CD4-positive, alpha-beta T cell treated with Interleukin-21 for 1 hour (primary cell): ENCODE data around the gene CD248.
"Not testable (repeated sequence)": the region's sequence is repeated elsewhere in the genome, so short reads cannot be mapped to it uniquely, and the experiment has no call there.

Source experiments
- DNase-seq: peaks from one replicate; pipeline ENCODE4 v3.0.0-alpha.2; 2020

The CD248 gene

GRCh38 chr11:66287211-66287888 is 29.5 kb downstream of the CD248 start:
- no peak for DNase-seq

DNA sequence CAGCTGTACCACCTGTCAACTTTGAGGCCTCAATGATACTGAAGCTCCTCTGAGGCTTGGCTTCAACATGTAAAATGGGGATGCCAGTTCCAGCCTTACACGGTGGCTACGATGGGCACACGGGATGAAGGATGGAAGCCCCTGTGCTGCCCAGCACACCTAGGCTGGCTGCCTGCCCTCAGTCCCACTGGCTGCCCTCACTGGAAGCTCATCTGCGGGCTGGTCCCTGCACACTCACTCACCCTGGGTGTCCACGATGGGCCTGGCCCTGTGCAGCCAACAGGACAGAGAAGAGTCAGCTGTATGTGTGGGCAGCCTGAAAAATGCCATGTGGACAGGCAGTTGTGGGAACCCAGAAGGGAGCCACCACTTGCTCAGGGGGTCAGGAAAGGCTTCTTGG is 30.1 kb downstream of the CD248 start:
- no peak for DNase-seq

DNA sequence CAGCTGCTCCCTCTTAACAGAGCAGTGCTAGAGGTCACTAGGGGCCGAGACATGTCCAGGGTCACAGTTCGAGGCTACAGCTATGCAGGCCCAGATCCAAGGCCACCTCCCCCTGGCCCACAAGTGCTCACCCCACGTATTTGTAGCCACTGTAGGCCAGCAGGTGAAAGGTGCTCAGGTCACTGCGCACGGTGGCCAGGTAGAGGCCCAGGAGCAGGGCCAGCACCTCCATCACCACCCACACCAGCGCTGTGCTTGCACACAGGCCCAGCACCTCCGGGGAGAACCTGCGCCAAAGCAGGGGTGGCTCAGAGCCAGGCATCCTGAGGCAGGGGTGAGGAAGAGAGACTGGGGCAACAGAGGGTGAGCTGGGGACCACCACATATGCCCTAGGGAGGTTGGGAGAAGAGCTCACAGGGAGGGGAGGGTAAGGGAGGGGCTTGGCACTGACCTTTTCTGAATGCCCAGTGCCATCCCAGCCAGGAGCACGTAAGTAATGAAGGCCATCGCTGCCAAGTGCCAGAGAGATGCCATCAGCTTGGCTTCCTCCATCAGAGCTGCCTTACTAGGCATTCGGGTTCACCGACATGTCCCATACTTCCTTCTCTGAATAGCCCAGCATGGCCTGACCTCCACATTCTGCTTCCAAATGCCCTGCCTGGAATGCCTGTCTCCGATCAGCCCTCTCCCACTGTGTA is 31.4 kb downstream of the CD248 start:
- no peak for DNase-seq

- DNase-seq: no peak
These were observed 32.2 kb downstream of the CD248 start for GRCh38 chr11:66284526-66285078.

DNA sequence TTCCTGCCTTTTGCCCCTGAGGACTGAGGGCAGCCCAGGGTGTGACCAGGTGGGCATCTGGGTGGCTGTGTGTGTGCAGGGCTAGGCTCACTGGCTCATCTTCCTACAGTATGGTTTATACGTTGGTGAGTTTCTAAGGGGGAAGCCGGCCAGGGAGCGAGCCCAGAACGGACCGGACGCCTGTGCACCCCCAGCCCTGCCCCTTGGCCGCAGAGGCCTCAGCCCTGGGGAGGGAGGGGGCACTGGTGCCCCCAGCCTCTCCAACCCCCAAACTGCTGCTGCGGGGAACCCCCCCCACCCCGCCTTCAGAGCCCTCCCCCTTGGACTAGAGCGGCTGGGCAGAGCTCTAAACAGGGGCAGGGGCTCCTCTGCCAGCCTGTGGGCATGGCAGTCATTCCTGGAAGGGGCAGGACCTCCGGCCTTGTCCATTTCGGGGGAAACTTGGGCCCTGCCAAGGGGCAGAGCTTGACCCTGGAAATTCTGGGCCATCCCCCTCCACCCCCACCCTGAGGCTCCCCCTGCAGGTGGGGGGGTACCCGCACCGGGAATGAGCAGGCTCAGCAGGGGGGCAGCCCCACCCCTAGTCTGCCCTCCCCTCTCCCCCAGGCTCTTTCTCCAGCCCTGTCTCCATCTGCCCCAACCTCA is 33.3 kb downstream of the CD248 start:
- DNase-seq: no peak

GRCh38 chr11:66282468-66283455 is 34.1 kb downstream of the CD248 start:
- DNase-seq: peak; percentile 99

GRCh38 chr11:66281776-66282467 is 34.9 kb downstream of the CD248 start:
- no peak for DNase-seq

- no peak for DNase-seq
These were observed 35.8 kb downstream of the CD248 start for GRCh38 chr11:66281001-66281400.

DNA sequence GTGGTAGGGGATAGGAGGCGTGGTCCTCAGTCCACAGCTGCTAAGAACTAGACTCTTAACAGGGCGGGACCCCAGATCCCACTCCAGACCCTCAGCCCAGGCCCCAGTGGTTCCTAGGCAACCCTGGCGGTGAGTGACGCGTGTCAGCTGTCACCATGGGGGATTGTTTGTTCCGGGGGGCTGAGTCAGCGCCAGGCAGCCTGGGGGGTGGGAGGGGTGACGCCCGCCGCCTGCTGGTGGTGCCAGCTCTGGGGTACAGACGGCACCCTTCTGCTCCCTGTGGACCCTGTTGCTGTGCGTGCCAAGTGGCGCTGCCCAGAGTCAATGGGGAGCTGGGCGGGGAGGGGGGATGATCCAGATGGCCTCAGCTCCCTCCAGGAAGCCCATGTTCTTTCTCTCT is 36.4 kb downstream of the CD248 start:
- DNase-seq: no peak

- no peak for DNase-seq
These were observed 37.6 kb downstream of the CD248 start for GRCh38 chr11:66279092-66279734.

DNA sequence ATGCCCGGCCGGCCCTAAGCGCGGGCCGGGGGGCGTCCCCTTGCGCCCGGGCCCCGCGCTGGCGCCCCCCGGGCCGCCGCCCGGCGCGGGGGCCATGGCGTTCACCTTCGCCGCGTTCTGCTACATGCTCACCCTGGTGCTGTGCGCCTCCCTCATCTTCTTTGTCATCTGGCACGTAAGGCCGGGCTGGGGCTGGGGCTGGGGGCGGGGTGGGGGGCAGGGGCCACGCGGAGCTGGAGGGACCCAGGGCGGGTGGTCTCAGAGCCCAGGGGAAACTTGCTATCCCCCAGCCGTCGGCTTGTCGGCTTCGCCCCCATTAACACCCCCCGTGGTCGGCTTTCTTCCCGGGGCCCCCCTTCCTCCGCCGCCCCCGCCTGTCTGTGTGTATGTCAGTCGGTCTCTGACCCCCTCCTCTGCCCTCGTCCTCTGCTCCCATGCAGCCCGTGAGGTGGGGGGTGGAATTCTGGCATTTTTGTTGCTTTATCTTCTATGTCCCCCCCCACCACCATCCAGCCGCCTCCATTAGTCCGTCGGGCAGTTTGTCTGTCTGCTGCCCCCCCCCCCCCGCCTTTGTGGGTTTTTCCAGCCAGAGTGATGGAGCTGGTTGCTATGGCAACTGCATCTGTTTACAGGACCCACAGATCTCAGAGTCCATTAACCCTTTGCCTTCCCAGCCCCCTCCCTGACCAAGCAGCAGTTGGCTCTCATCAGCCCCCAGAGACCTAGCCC is 38.3 kb downstream of the CD248 start:
- peak; percentile 65 for DNase-seq

DNA sequence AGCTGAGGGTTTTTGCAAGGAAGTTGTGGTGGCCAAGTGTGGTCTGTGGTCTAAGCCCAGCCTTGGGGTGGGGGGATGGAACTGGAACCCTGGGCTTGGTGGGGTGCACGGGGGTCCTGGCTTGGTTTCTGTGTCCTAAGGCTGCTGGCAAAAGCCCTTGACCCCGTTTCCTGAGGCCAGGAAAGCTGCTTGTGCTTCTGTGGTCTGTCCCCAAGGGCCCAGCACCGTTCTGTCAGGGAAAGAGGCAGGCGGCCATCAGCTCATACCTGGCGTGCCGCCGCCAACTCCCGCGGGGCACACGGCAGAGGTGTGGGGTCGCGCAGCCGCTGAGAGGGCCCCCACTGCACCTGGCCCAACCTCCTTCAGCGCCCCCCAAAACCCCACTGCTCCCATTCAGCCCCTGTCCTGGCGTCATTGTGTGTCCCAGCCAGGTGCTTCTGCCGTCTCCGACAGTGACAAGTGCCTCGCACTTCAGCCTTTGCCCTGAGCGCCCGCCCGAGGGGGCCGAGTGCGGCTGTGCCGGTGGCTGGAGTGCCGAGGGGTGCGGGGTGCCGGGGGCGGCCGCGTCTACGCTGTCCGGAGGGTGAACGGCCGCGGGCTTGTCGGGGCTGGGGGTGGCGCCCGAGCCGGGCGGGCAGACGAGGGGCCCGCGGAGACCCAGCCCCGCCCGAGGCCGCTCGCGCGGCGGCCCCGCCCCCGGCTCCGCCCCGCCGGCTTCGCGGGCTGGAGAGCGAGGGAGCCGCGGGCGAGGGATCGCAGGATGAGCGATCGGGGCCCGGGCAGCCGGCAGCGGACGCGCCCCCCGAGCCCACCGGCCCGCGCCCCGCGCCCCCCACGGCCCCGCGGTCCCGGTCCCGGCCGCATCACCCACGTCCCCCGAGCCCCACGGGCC is 39.1 kb downstream of the CD248 start, which contains the start of gene CNIH2:
Gene CNIH2, plus strand, starts transcription at position 705 of the 892 bp plus-strand sequence. CDS start 282 bp downstream, outside the sequence.
- peak; percentile 56 for DNase-seq

DNA sequence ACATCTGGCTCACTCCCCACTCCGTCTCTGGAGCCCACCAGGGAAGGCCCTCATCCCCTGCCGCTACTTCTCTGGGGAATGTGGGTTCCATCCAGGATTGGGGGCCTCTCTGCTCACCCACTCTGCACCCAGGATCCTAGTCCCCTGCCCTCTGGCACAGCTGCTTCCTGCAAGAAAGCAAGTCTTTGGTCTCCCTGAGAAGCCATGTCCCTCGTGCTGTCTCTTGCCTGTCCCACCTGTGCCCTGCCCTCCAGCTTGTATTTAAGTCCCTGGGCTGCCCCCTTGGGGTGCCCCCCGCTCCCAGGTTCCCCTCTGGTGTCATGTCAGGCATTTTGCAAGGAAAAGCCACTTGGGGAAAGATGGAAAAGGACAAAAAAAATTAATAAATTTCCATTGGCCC is 39.8 kb downstream of the CD248 start:
- DNase-seq: not testable (repeated sequence)

DNA sequence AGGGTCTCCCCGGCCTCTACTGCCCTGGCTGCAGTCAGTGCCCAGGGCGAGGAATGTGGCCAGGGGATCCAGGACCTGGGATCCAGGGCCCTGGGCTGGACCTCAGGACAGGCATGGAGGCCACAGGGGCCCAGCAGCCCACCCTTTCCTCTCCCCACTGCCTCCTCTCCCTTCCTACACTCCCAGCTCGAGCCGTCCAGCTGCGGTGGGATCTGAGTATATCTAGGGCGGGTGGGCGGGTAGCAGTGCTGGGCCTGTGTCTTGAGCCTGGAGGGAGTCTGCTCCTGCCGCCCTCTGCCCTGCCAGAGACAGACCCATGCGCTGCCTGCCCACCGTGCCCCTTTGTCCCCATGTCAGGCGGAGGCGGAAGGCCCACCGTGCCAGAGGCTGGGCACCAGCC is 40.2 kb downstream of the CD248 start:
- DNase-seq: not testable (repeated sequence)

DNA sequence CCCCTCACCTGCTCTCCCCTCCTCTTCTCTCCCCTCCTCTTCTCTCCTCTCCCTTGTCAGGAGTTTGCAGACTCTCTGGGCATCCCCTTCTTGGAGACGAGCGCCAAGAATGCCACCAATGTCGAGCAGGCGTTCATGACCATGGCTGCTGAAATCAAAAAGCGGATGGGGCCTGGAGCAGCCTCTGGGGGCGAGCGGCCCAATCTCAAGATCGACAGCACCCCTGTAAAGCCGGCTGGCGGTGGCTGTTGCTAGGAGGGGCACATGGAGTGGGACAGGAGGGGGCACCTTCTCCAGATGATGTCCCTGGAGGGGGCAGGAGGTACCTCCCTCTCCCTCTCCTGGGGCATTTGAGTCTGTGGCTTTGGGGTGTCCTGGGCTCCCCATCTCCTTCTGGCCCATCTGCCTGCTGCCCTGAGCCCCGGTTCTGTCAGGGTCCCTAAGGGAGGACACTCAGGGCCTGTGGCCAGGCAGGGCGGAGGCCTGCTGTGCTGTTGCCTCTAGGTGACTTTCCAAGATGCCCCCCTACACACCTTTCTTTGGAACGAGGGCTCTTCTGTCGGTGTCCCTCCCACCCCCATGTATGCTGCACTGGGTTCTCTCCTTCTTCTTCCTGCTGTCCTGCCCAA is 40.7 kb downstream of the CD248 start:
- no peak for DNase-seq

DNA sequence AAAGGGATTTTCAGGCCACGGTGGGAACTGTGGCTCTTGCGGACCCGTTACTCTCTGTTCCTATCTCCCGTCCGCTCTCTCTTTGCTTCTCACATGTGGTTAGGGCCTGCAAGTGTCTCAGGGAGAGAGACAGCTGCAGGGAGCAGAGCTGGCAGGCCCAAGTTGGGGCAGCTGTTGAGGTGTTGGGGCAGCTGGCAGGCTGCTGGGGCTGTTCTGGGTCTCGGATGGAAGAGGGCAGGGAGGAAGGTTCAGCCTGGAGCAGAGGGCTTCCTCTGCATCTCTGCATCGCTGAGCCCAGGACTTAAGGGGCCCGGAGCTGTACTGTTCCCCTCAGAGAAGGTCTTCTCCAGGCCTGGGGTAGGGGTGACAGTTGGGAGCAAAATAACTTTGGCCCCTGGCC is 41.4 kb downstream of the CD248 start:
- no peak for DNase-seq

DNA sequence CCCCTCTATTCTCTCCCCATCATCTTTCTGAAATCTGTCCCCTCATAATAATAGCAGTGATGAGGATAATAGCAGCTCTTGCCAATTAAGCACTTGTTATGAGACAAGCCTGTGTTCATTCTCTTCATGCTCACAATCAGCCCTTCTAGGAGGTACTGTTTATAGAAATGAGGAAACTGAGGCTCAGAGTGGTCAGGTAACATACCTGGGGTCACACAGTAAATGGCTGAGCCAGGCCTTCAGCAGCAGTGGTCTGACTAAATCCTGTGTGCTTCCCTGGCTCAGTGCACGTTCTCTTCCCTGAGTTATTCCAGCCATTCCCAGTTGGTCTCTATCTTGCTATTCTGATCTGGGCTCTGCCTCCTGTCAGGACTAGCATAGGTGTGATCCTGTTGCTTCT is 42.6 kb downstream of the CD248 start:
- DNase-seq: no peak

GRCh38 chr11:66272596-66272995 is 44.2 kb downstream of the CD248 start:
- peak; percentile 58 for DNase-seq

GRCh38 chr11:66271816-66272215 is 45.0 kb downstream of the CD248 start:
- DNase-seq: no peak
